ENCODE results near the gene CYTH3. TPM values are rescaled to one million over a fixed set of nuclear protein-coding genes. Genes with fewer than 3 reads are reported as not detected.

The CYTH3 gene
- total and polyA plus RNA-seq, 2 of the 4 experiments (the other 2 are of a cell fraction): 14.2 to 34.8 TPM

- no peaks in the 10 kb centered on the region for H3K9me3 ChIP-seq (ENCODE audit: control insufficient read depth, insufficient read depth, low read length)
- POLR2A ChIA-PET (ENCODE audit: unreplicated experiment): no interaction called here
- H3K27me3 ChIP-seq (ENCODE audit: control insufficient read depth, insufficient read depth, low read length): no peaks in the 10 kb centered on the region
- no peak overlapping the region for H3K56ac ChIP-seq (ENCODE audit: extremely low read depth, insufficient read depth, low read length)
- peaks cover 3% of the 10 kb centered on the region; the same call in 1 of the 2 replicates for H3K36me3 ChIP-seq (ENCODE audit: control insufficient read depth, insufficient read depth, low read length)
- no peak overlapping the region for H4K8ac ChIP-seq (ENCODE audit: low read depth in 2 of 2, low read length in 2 of 2)
- H3K18ac ChIP-seq (ENCODE audit: low read depth, low read length): no peak overlapping the region
- H2AK9ac ChIP-seq (replicated peaks; ENCODE audit: low read depth, low read length, poor library complexity): no peak overlapping the region
- H4K20me1 ChIP-seq (ENCODE audit: insufficient read depth, low read length): peaks cover 16% of the 10 kb centered on the region; the same call in 1 of the 2 replicates
- intact Hi-C loops (cut with micrococcal nuclease): no loop called here
- H2BK15ac ChIP-seq (ENCODE audit: low read depth, low read length): no peak overlapping the region
- no peak overlapping the region for H3K14ac ChIP-seq (replicated peaks; ENCODE audit: low read depth, low read length)
- H2AK5ac ChIP-seq (ENCODE audit: low read depth, low read length): no peak overlapping the region
- no peak overlapping the region for H3K27ac ChIP-seq (ENCODE audit: insufficient read depth, low read length)
- no peak overlapping the region for H3K4me2 ChIP-seq (ENCODE audit: low read depth, low read length)
- no peak overlapping the region for H4K91ac ChIP-seq (ENCODE audit: insufficient read depth, low read depth, low read length)
- H2BK20ac ChIP-seq (ENCODE audit: low read depth, low read length): no peak overlapping the region
- H2BK120ac ChIP-seq (ENCODE audit: low read depth, low read length): no peak overlapping the region
- no TSS peak for BruUV-seq (replicated peaks)
- TF ChIP-seq BHLHE40 (IDR thresholded peaks at IDR 0.05; ENCODE audit: low read depth, low read length) (no peak), RFX5 (IDR thresholded peaks at IDR 0.05; ENCODE audit: low read depth, low read length) (no peak), CEBPB (IDR thresholded peaks at IDR 0.05; ENCODE audit: low read depth, low read length) (no peak), MXI1 (IDR thresholded peaks at IDR 0.05; ENCODE audit: borderline replicate concordance, low read depth, low read length) (no peak), RCOR1 (IDR thresholded peaks at IDR 0.05; ENCODE audit: insufficient replicate concordance, low read length) (no peak)
- CTCF ChIA-PET: interaction anchor here (0.6 to 0.8 kb wide), 2 partner anchors 41 to 59 kb away, joined by 3 read pairs; no protein-coding TSS in a partner anchor
- H3K4ac ChIP-seq (ENCODE audit: low read depth, low read length): no peak overlapping the region
- no peak overlapping the region for H3K23ac ChIP-seq (ENCODE audit: low read depth, low read length)
- H3K4me3 ChIP-seq (ENCODE audit: insufficient read depth, low read depth, low read length): no peak overlapping the region
- H3K79me1 ChIP-seq (ENCODE audit: low read depth in 1 of 2, low read length in 2 of 2): peaks cover 21 to 77% of the 10 kb centered on the region in 2 experiments
- no peak for ATAC-seq (ENCODE audit: low read depth)
- H3K9me1 ChIP-seq (ENCODE audit: insufficient read depth, low read length): peaks cover 22% of the 10 kb centered on the region
- H2BK5ac ChIP-seq (ENCODE audit: low read depth, low read length, poor library complexity, severe bottlenecking): no peak overlapping the region
- H4K5ac ChIP-seq (ENCODE audit: low read depth, low read length): no peak overlapping the region
- H3K9ac ChIP-seq (ENCODE audit: low read depth, low read length): no peak overlapping the region
- dilution Hi-C loops (cut with HindIII; ENCODE audit: low sequenced_read_pairs, unreplicated experiment): no loop called here
- H2AFZ ChIP-seq (replicated peaks; ENCODE audit: low read length, poor library complexity): no peak overlapping the region
- no peak for DNase-seq
- no CpG with 5 or more reads among the region's 5 CpGs for WGBS, 2 experiments (ENCODE audit: extremely low coverage in 2 of 2, insufficient read length in 1 of 2)
- in situ Hi-C loops (cut with MboI; ENCODE audit: low sequenced_read_pairs): no loop called here
- H3K4me1 ChIP-seq (ENCODE audit: control insufficient read depth, insufficient read depth, low read length): peaks cover 14% of the 10 kb centered on the region
Observed at GRCh38 chr7:6203381-6203780, 69.0 kb downstream of the CYTH3 start.
